Mesenchymal stem cell (in vitro differentiated cells and primary cell): Measurements from ENCODE around the gene PER3.

Experiments used
- DNase-seq: peaks from one replicate; pipeline ENCODE4 v3.0.0-alpha.2; 2013
- H2AFZ ChIP-seq: one replicate; pipeline ENCODE4 v1.6.1; 2013; ENCODE audit warnings: low read depth, mild to moderate bottlenecking, control low read depth, inconsistent platforms, low read length, moderate library complexity
- H2AK5ac ChIP-seq: 2 replicates; pipeline ENCODE4 v1.6.1; 2013; ENCODE audit warnings: low read length, moderate library complexity, mild to moderate bottlenecking, inconsistent platforms; ENCODE audit not compliant: severe bottlenecking
- H2BK120ac ChIP-seq: one replicate; pipeline ENCODE4 v1.6.1; 2013; ENCODE audit warnings: low read depth, mild to moderate bottlenecking, inconsistent platforms, low read length, moderate library complexity
- H2BK12ac ChIP-seq, 2 experiments: one replicate each; pipeline ENCODE4 v1.6.1; 2013; ENCODE audit warnings: inconsistent platforms in 2 of 2, low read length in 2 of 2, mild to moderate bottlenecking in 2 of 2, moderate library complexity in 2 of 2, control low read depth in 1 of 2
- H2BK15ac ChIP-seq: one replicate; pipeline ENCODE4 v1.6.1; 2013; ENCODE audit warnings: mild to moderate bottlenecking, low read depth, inconsistent platforms; ENCODE audit not compliant: poor library complexity, severe bottlenecking
- H2BK5ac ChIP-seq: 2 replicates; pipeline ENCODE4 v1.6.1; 2013; ENCODE audit warnings: low read depth, mild to moderate bottlenecking, low read length, control low read depth, inconsistent platforms; ENCODE audit not compliant: poor library complexity, severe bottlenecking
- H3K14ac ChIP-seq, 2 experiments: one replicate each; pipeline ENCODE4 v1.6.1; 2013; ENCODE audit warnings: inconsistent platforms in 2 of 2, low read length in 2 of 2, control low read depth in 1 of 2, mild to moderate bottlenecking in 1 of 2, moderate library complexity in 1 of 2
- H3K18ac ChIP-seq, 2 experiments: one replicate each; pipeline ENCODE4 v1.6.1; 2013; ENCODE audit warnings: inconsistent platforms in 2 of 2, low read length in 2 of 2, control low read depth in 1 of 2, low read depth in 1 of 2, mild to moderate bottlenecking in 1 of 2
- H3K23ac ChIP-seq, 2 experiments: one replicate each; pipeline ENCODE4 v1.6.1; 2013; ENCODE audit warnings: inconsistent platforms in 2 of 2, low read length in 2 of 2, mild to moderate bottlenecking in 2 of 2, moderate library complexity in 2 of 2, control low read depth in 1 of 2
- H3K27ac ChIP-seq: 2 replicates; pipeline ENCODE4 v1.5.1; 2013; ENCODE audit warnings: mild to moderate bottlenecking, moderate library complexity, low read length, control low read depth, inconsistent platforms; ENCODE audit not compliant: poor library complexity, severe bottlenecking
- H3K27me3 ChIP-seq, 2 experiments: 2 replicates each; pipeline versions ENCODE4 v1.6.1 to v1.7.0; 2013; ENCODE audit warnings: low read length in 2 of 2, mild to moderate bottlenecking in 2 of 2, moderate library complexity in 2 of 2, control low read depth in 1 of 2, inconsistent platforms in 1 of 2; ENCODE audit not compliant: control insufficient read depth in 1 of 2, insufficient read depth in 1 of 2
- H3K36me3 ChIP-seq, 2 experiments: 2 replicates each; pipeline versions ENCODE4 v1.6.1 to v1.7.0; 2013; ENCODE audit warnings: low read length in 2 of 2, control low read depth in 1 of 2, inconsistent platforms in 1 of 2, low read depth in 1 of 2, mild to moderate bottlenecking in 1 of 2; ENCODE audit not compliant: insufficient read depth in 2 of 2, control insufficient read depth in 1 of 2
- H3K4ac ChIP-seq, 2 experiments: one replicate each; pipeline ENCODE4 v1.6.1; 2013; ENCODE audit warnings: inconsistent platforms in 2 of 2, low read length in 2 of 2, mild to moderate bottlenecking in 2 of 2, moderate library complexity in 2 of 2, control low read depth in 1 of 2, low read depth in 1 of 2
- H3K4me1 ChIP-seq: 2 replicates; pipeline ENCODE4 v1.6.1; 2013; ENCODE audit warnings: low read depth, low read length, control low read depth; ENCODE audit not compliant: control insufficient read depth, insufficient read depth
- H3K4me2 ChIP-seq: 2 replicates; pipeline ENCODE4 v1.6.1; 2013; ENCODE audit warnings: low read length, mild to moderate bottlenecking, inconsistent platforms; ENCODE audit not compliant: poor library complexity, severe bottlenecking
- H3K4me3 ChIP-seq, 2 experiments: 2 replicates each; pipeline versions ENCODE4 v1.5.1 to v1.7.0; 2013; ENCODE audit warnings: low read length in 2 of 2, mild to moderate bottlenecking in 2 of 2, control low read depth in 1 of 2, low read depth in 1 of 2; ENCODE audit not compliant: insufficient read depth in 1 of 2
- H3K79me1 ChIP-seq: replicated peaks from 2 replicates; pipeline ENCODE4 v1.6.1; 2013; ENCODE audit warnings: mild to moderate bottlenecking, control low read depth, low read length, inconsistent platforms; ENCODE audit not compliant: poor library complexity, severe bottlenecking
- H3K9ac ChIP-seq: 2 replicates; pipeline ENCODE4 v1.7.0; 2013; ENCODE audit warnings: mild to moderate bottlenecking, low read length, moderate library complexity
- H3K9me3 ChIP-seq: 2 replicates; pipeline ENCODE4 v1.7.0; 2013; ENCODE audit warnings: mild to moderate bottlenecking, low read length; ENCODE audit not compliant: control insufficient read depth
- H4K8ac ChIP-seq: one replicate; pipeline ENCODE4 v1.6.1; 2013; ENCODE audit warnings: inconsistent platforms, mild to moderate bottlenecking, low read length, moderate library complexity
- H4K91ac ChIP-seq: one replicate; pipeline ENCODE4 v1.6.1; 2013; ENCODE audit warnings: mild to moderate bottlenecking, low read length, inconsistent platforms
- WGBS: methylation state at CpG from one replicate; pipeline ENCODE4 v1.1.7; 2013; ENCODE audit warnings: mixed read lengths; 5-methylcytosine and 5-hydroxymethylcytosine counted together

The PER3 gene

GRCh38 chr1:7884757-7885156 lies 100.7 kb downstream of the PER3 start:
- 91% methylated on average over 1 of the region's 1 CpG for WGBS
- Histone ChIP-seq H3K14ac (no peak overlapping the region), H2AFZ (no peak overlapping the region), H2AK5ac (no peak overlapping the region), H3K4me2 (no peak overlapping the region), H3K4me1 (no peaks in the 10 kb centered on the region), H3K9ac (no peak overlapping the region), H3K9me3 (no peaks in the 10 kb centered on the region), H2BK5ac (no peak overlapping the region), H4K91ac (no peak overlapping the region), H2BK120ac (no peak overlapping the region), H2BK15ac (no peak overlapping the region), H3K27me3 (peaks cover 10 to 14% of the 10 kb centered on the region in 2 experiments), H3K18ac (no peak overlapping the region), H3K23ac (no peak overlapping the region), H4K8ac (no peak overlapping the region), H2BK12ac (no peak overlapping the region), H3K36me3 (no peaks in the 10 kb centered on the region), H3K79me1 (no peaks in the 10 kb centered on the region), H3K27ac (no peak overlapping the region), H3K4ac (no peak overlapping the region), H3K4me3 (no peak overlapping the region)
- no peak for DNase-seq

GRCh38 chr1:7885513-7886404 lies 101.7 kb downstream of the PER3 start:
- 54% methylated on average over 17 of the region's 27 CpGs for WGBS
- no peak overlapping the region for H3K4me2 ChIP-seq
- no peak overlapping the region for H2AFZ ChIP-seq
- no peak overlapping the region for H3K27ac ChIP-seq
- no peak overlapping the region for H3K18ac ChIP-seq
- H2AK5ac ChIP-seq, result no peak overlapping the region
- H3K36me3 ChIP-seq, result no peaks in the 10 kb centered on the region
- no peak overlapping the region for H3K9ac ChIP-seq
- no peak overlapping the region for H3K4ac ChIP-seq
- H3K79me1 ChIP-seq, result no peaks in the 10 kb centered on the region
- peaks cover 10 to 14% of the 10 kb centered on the region in 2 experiments for H3K27me3 ChIP-seq
- H4K91ac ChIP-seq, result no peak overlapping the region
- H3K23ac ChIP-seq, result no peak overlapping the region
- H3K4me3 ChIP-seq, result no peak overlapping the region
- H2BK12ac ChIP-seq, result no peak overlapping the region
- H2BK120ac ChIP-seq, result no peak overlapping the region
- no peak overlapping the region for H2BK15ac ChIP-seq
- H3K9me3 ChIP-seq, result no peaks in the 10 kb centered on the region
- no peaks in the 10 kb centered on the region for H3K4me1 ChIP-seq
- no peak for DNase-seq
- no peak overlapping the region for H4K8ac ChIP-seq
- H2BK5ac ChIP-seq, result no peak overlapping the region
- H3K14ac ChIP-seq, result no peak overlapping the region

GRCh38 chr1:7886405-7886745 lies 102.3 kb downstream of the PER3 start:
- Histone ChIP-seq H2AFZ (no peak overlapping the region), H3K9me3 (no peaks in the 10 kb centered on the region), H3K27me3 (peaks cover 10 to 14% of the 10 kb centered on the region in 2 experiments), H2BK15ac (no peak overlapping the region), H2BK12ac (no peak overlapping the region), H2BK120ac (no peak overlapping the region), H2BK5ac (no peak overlapping the region), H3K4me3 (no peak overlapping the region), H3K79me1 (no peaks in the 10 kb centered on the region), H4K8ac (no peak overlapping the region), H3K36me3 (no peaks in the 10 kb centered on the region), H3K27ac (no peak overlapping the region), H3K4me2 (no peak overlapping the region), H3K4me1 (no peaks in the 10 kb centered on the region), H2AK5ac (no peak overlapping the region), H3K18ac (no peak overlapping the region), H3K23ac (no peak overlapping the region), H3K14ac (no peak overlapping the region), H4K91ac (no peak overlapping the region), H3K9ac (no peak overlapping the region), H3K4ac (no peak overlapping the region)
- no peak for DNase-seq
- 94% methylated on average over 7 of the region's 7 CpGs for WGBS

GRCh38 chr1:7888248-7889081 lies 104.4 kb downstream of the PER3 start:
- no peak overlapping the region for H2BK12ac ChIP-seq

More at GRCh38 chr1:7888248-7889081, 104.4 kb downstream of the PER3 start:
- Histone ChIP-seq H4K8ac (no peak overlapping the region), H3K27me3 (peaks cover 10% of the 10 kb centered on the region in 2 experiments), H3K23ac (no peak overlapping the region), H2BK15ac (no peak overlapping the region), H3K9me3 (no peaks in the 10 kb centered on the region), H3K14ac (no peak overlapping the region), H2BK120ac (no peak overlapping the region), H2BK5ac (no peak overlapping the region), H3K4me3 (no peak overlapping the region), H3K4me1 (no peaks in the 10 kb centered on the region), H3K4ac (no peak overlapping the region), H3K27ac (no peak overlapping the region), H2AFZ (no peak overlapping the region), H3K36me3 (no peaks in the 10 kb centered on the region), H3K9ac (no peak overlapping the region), H3K4me2 (no peak overlapping the region), H2AK5ac (no peak overlapping the region), H3K79me1 (no peaks in the 10 kb centered on the region), H3K18ac (no peak overlapping the region), H4K91ac (no peak overlapping the region)
- WGBS, result 87% methylated on average over 9 of the region's 9 CpGs
- peak; percentile 11 for DNase-seq
